Heart right ventricle (tissue), 16 donors: ENCODE data around the gene TPST2. TPM values are rescaled to one million over a fixed set of nuclear protein-coding genes. Genes with fewer than 3 reads are reported as not detected.

Experiments
- ATAC-seq, 8 donors: fragments of 200-7000 bp; cut with Tn5 transposase; one replicate each; pipeline ENCODE4 v1.9.1; 2020; ENCODE audit warnings: mild to moderate bottlenecking in 8 of 8, moderate library complexity in 8 of 8, moderate number of reproducible peaks in 1 of 8
- DNase-seq, 2 donors: peaks; one replicate each; pipeline ENCODE4 v3.0.0-alpha.2; 2020
- H3K27ac ChIP-seq, 10 donors: fragments of 200-600 bp; sonication (generic) in 2 of 10; one replicate each; pipeline versions ENCODE4 v1.5.0 to v1.8.0; 2020 to 2022; ENCODE audit warnings: mild to moderate bottlenecking in 3 of 10
- H3K27me3 ChIP-seq, 7 donors: fragments of 200-600 bp; one replicate each; pipeline ENCODE4 v1.8.0; 2021 to 2022; ENCODE audit warnings: mild to moderate bottlenecking in 2 of 7
- H3K36me3 ChIP-seq, 9 donors: fragments of 200-600 bp; sonication (generic) in 1 of 9; one replicate each; pipeline versions ENCODE4 v1.5.0 to v1.8.0; 2020 to 2022; ENCODE audit warnings: mild to moderate bottlenecking in 2 of 9
- H3K4me1 ChIP-seq, 9 donors: fragments of 200-600 bp; sonication (generic) in 1 of 9; one replicate each; pipeline versions ENCODE4 v1.5.0 to v1.8.0; 2020 to 2022; ENCODE audit warnings: mild to moderate bottlenecking in 4 of 9
- H3K4me3 ChIP-seq, 10 donors: fragments of 200-600 bp; sonication (generic) in 2 of 10; one replicate each; pipeline versions ENCODE4 v1.5.0 to v1.8.0; 2020 to 2022; ENCODE audit warnings: mild to moderate bottlenecking in 7 of 10, moderate library complexity in 2 of 10
- H3K9me3 ChIP-seq, 11 donors: fragments of 200-600 bp in 10 of 11; sonication (generic) in 2 of 11; one replicate each; pipeline versions ENCODE4 v1.5.0 to v1.8.0; 2013 to 2022; ENCODE audit warnings: mild to moderate bottlenecking in 2 of 11, control low read depth in 1 of 11, moderate library complexity in 1 of 11
- WGBS, 2 donors: extraction: QIAGEN DNeasy Blood & Tissue Kit; methylation state at CpG; one replicate each; pipeline ENCODE4 v1.1.7; 2013; ENCODE audit warnings: inconsistent platforms in 1 of 2; 5-methylcytosine and 5-hydroxymethylcytosine counted together
- intact Hi-C, 10 donors: fragments of 100-400 bp; cut with DNase I; formaldehyde crosslinking; loops; one replicate each; pipeline versions ENCODE4 v1.11.1 to v1.14.2; 2022
- polyA plus RNA-seq, 2 donors: library from polyadenylated mRNA; stranded (reverse); fragments of 200-250 nt; gene quantifications; one replicate each; pipeline ENCODE4 v1.2.3, GENCODE V29; 2013
- total RNA-seq, 10 donors: library from RNA; stranded (reverse); fragmentation: NEBNext Ultra II Directional in 3 of 10; extraction: Animal tissue kit (Norgen Biotek cat#: 25700) in 3 of 10; gene quantifications; one replicate each; pipeline versions ENCODE4 v1.2.1 to v1.2.4, GENCODE V29; 2021 to 2023
- TF ChIP-seq, protein P1 (sequence below), 9 donors: fragments of 200-600 bp; sonication (generic) in 2 of 9; IDR thresholded peaks; one replicate each; pipeline versions ENCODE4 v1.5.0 to v1.8.0; 2021 to 2022; ENCODE audit warnings: antibody characterized with exemption in 9 of 9, mild to moderate bottlenecking in 5 of 9, moderate library complexity in 1 of 9
- donor health status: Arrhythmogenic right ventricular cardiomyopathy.
- donor health status: ischemic (EF 13 %, LVEDD 7.1; RV severe dilation, severe dysfunction).
- donor health status: healthy with polysubstance abuse.
- donor health status: DM: no; HTN: yes; CAD: no.
- donor health status: DM: no; HTN: no; CAD: no.
- donor health status: ischemic (EF 25% LVEDD 6.9; RV normal size, moderate dysfunction).
- donor health status: ischemic (EF 25% LVEDD 5.7; RV mildly dilated, moderate dysfunction).
- donor health status: healthy.
- donor health status: DM: yes; HTN: yes; CAD: no.
- donor health status: Ischemic cardiomyopathy.
- donor health status: ischemic (EF 35%, LVEDD 5.7; RV mildly dilated, moderate dysfunction).
- donor health status: nonischemic (EF 11% LVEDD 7.7; RV severe dilation, severe dysfunction).
- donor health status: DM: yes; HTN: yes; CAD: no.
- donor health status: PGD.
- donor health status: ischemic (EF 29% LVEDD 5.4; RV normal size, mild dysfunction).
- donor health status: nonischemic (EF 23%, LVEDD 6.1; RV moderate dilation, normal function).

Gene TPST2
- total and polyA plus RNA-seq, 12 donors = 11.1 to 41.5 (median 21.7) TPM

GRCh38 chr22:26556904-26557303 is 33.0 kb downstream of the TPST2 start:
- H3K9me3 ChIP-seq = no peaks in the 10 kb centered on the region
- no peak overlapping the region for H3K4me3 ChIP-seq
- no peaks in the 10 kb centered on the region for H3K36me3 ChIP-seq
- intact Hi-C loops = no loop called here
- peak overlapping the region in 8 of 10 donors; percentile 3 to 78 (median 55) for H3K27ac ChIP-seq
- H3K4me1 ChIP-seq = peaks cover 0 to 65% (median 41%) of the 10 kb centered on the region in 9 donors
- ATAC-seq (peak; percentile 16 to 49 (median 35)), DNase-seq (no peak)
- 67 to 74% methylated on average over 5 of the region's 5 CpGs for WGBS, 2 donors
- H3K27me3 ChIP-seq = no peaks in the 10 kb centered on the region
- TF ChIP-seq, protein P1, sequence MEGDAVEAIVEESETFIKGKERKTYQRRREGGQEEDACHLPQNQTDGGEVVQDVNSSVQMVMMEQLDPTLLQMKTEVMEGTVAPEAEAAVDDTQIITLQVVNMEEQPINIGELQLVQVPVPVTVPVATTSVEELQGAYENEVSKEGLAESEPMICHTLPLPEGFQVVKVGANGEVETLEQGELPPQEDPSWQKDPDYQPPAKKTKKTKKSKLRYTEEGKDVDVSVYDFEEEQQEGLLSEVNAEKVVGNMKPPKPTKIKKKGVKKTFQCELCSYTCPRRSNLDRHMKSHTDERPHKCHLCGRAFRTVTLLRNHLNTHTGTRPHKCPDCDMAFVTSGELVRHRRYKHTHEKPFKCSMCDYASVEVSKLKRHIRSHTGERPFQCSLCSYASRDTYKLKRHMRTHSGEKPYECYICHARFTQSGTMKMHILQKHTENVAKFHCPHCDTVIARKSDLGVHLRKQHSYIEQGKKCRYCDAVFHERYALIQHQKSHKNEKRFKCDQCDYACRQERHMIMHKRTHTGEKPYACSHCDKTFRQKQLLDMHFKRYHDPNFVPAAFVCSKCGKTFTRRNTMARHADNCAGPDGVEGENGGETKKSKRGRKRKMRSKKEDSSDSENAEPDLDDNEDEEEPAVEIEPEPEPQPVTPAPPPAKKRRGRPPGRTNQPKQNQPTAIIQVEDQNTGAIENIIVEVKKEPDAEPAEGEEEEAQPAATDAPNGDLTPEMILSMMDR (IDR thresholded peaks at IDR 0.05) = no peak

- H3K36me3 ChIP-seq = no peaks in the 10 kb centered on the region
- intact Hi-C loops = no loop called here
- ATAC-seq (peak in 7 of 8 donors; percentile 26 to 81 (median 60)), DNase-seq (peak in 1 of 2 donors; percentile 36)
- H3K4me3 ChIP-seq = no peak overlapping the region
- H3K4me1 ChIP-seq = peaks cover 4 to 74% (median 49%) of the 10 kb centered on the region in 9 donors
- WGBS, 2 donors = 60 to 61% methylated on average over 11 of the region's 11 CpGs
- TF ChIP-seq, protein P1 (IDR thresholded peaks at IDR 0.05) = no peak
- H3K27ac ChIP-seq = peak overlapping the region in 7 of 10 donors; percentile 10 to 69 (median 62)
- H3K9me3 ChIP-seq = no peaks in the 10 kb centered on the region
- H3K27me3 ChIP-seq = no peaks in the 10 kb centered on the region
Measured at GRCh38 chr22:26555478-26555877, 34.5 kb downstream of the TPST2 start.

DNA sequence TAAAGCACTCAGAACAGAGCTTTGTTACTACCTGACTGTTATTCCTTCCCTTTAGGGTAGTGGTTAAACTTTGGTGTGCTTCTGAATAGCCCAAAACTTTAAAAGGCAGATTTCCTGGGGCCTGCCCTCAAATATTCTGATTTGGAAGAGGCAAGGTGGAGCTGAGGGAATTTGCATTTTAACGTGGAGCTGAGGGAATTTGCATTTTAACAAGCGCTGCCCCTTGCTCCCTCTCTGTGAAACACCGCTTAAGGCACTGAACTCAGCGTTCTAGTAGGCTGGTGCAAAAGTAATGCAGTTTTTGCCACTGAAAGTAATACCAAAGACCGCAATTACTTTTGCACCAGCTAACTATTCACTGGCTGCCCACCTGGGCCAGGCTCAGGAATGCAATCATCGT is 35.0 kb downstream of the TPST2 start:
- H3K27ac ChIP-seq = peak overlapping the region in 6 of 10 donors; percentile 7 to 69 (median 56)

DNA sequence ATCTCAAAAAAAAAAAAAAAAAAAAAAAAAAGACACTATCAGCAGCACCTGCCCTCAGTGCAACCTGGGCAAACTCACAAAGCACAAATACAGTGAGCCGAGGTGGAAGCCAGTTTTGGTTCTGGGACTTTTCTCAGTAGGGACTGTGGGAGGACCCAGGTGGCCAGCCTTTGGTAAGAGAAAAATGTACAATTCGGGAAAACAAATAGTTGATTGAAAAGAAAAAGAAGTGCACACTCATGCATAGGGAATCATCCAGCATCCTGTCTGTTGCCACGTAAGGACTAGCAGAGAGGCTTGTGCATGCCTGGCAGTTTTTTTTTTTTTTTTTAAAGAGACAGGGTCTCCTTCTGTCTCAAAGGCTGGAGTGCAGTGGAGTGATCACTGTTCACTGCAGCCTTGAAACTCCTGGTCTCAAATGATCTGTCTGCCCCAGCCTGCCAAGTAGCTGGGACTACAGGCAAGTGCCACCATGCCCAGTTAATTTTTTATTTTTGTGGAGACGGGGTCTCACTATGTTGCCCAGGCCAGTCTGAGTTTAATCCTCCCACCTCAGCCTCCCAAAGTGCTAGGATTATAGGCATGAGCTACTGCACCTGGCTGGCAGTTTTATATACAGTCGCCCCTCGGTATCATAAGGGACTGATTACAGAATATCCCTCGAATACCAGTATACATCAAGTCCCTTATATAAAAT is 36.7 kb downstream of the TPST2 start:
- intact Hi-C loops = loop anchor here in 1 of 10 donors (5.0 kb wide), 1 partner anchor 34 kb away; no protein-coding TSS in a partner anchor
- no peaks in the 10 kb centered on the region for H3K9me3 ChIP-seq
- TF ChIP-seq, protein P1 (IDR thresholded peaks at IDR 0.05) = no peak
- H3K27ac ChIP-seq = peak overlapping the region in 1 of 10 donors; percentile 31
- WGBS, 2 donors = 58 to 66% methylated on average over 7 of the region's 7 CpGs
- H3K27me3 ChIP-seq = no peaks in the 10 kb centered on the region
- no peak for ATAC-seq
- no peak for DNase-seq
- no peak overlapping the region for H3K4me3 ChIP-seq
- no peaks in the 10 kb centered on the region for H3K36me3 ChIP-seq
- H3K4me1 ChIP-seq = peaks cover 7 to 74% (median 59%) of the 10 kb centered on the region in 9 donors

More for the DNA sequence above, 35.0 kb downstream of the TPST2 start:
- 77 to 82% methylated on average over 6 of the region's 6 CpGs for WGBS, 2 donors
- ATAC-seq (no peak), DNase-seq (no peak)
- H3K4me1 ChIP-seq = peaks cover 7 to 74% (median 51%) of the 10 kb centered on the region in 9 donors
- H3K9me3 ChIP-seq = no peaks in the 10 kb centered on the region
- TF ChIP-seq, protein P1 (IDR thresholded peaks at IDR 0.05) = no peak
- no peaks in the 10 kb centered on the region for H3K36me3 ChIP-seq
- no peak overlapping the region for H3K4me3 ChIP-seq
- H3K27me3 ChIP-seq = no peaks in the 10 kb centered on the region
- intact Hi-C loops = loop anchor here in 1 of 10 donors (5.0 kb wide), 1 partner anchor 32 kb away; no protein-coding TSS in a partner anchor
